H9 (cell line): ENCODE measurements around the gene GABRB1. TPM values are rescaled to one million over a fixed set of nuclear protein-coding genes. Genes with fewer than 3 reads are reported as not detected.

Source experiments
- DNase-seq: peaks from one replicate; pipeline ENCODE4 v3.0.0-alpha.2; 2017
- H2AFZ ChIP-seq: one replicate; pipeline ENCODE4 v1.6.1; 2013; ENCODE audit warnings: mild to moderate bottlenecking, low read length, control low read depth, moderate library complexity
- H2AK5ac ChIP-seq: 2 replicates; pipeline ENCODE4 v1.6.1; 2013; ENCODE audit warnings: low read length, control low read depth, mixed read lengths; ENCODE audit not compliant: insufficient read length
- H2BK120ac ChIP-seq: one replicate; pipeline ENCODE4 v1.6.1; 2013; ENCODE audit warnings: low read depth, mild to moderate bottlenecking, low read length, control low read depth, inconsistent platforms; ENCODE audit not compliant: poor library complexity, severe bottlenecking
- H2BK12ac ChIP-seq: 2 replicates; pipeline ENCODE4 v1.6.1; 2013; ENCODE audit warnings: low read length, control low read depth, mixed read lengths, low read depth; ENCODE audit not compliant: insufficient read length
- H2BK15ac ChIP-seq: 2 replicates; pipeline ENCODE4 v1.6.1; 2013; ENCODE audit warnings: low read depth, low read length, control low read depth
- H2BK20ac ChIP-seq: one replicate; pipeline ENCODE4 v1.6.1; 2013; ENCODE audit warnings: low read depth, mild to moderate bottlenecking, low read length, control low read depth, inconsistent platforms; ENCODE audit not compliant: poor library complexity, severe bottlenecking
- H2BK5ac ChIP-seq: 2 replicates; pipeline ENCODE4 v1.6.1; 2013; ENCODE audit warnings: low read length, control low read depth, mixed read lengths; ENCODE audit not compliant: insufficient read length
- H3K14ac ChIP-seq: 2 replicates; pipeline ENCODE4 v1.6.1; 2013; ENCODE audit warnings: low read length, control low read depth; ENCODE audit not compliant: insufficient read depth
- H3K18ac ChIP-seq: 2 replicates; pipeline ENCODE4 v1.6.1; 2013; ENCODE audit warnings: low read depth, mild to moderate bottlenecking, mixed read lengths, low read length, control low read depth; ENCODE audit not compliant: insufficient read length
- H3K23ac ChIP-seq: 2 replicates; pipeline ENCODE4 v1.6.1; 2013; ENCODE audit warnings: low read length, control low read depth, mixed read lengths, low read depth; ENCODE audit not compliant: insufficient read length
- H3K23me2 ChIP-seq: 2 replicates; pipeline ENCODE4 v1.6.1; 2013; ENCODE audit warnings: low read depth, mild to moderate bottlenecking, mixed read lengths, low read length, control low read depth; ENCODE audit not compliant: insufficient read length, poor library complexity, severe bottlenecking
- H3K27ac ChIP-seq: 2 replicates; pipeline ENCODE4 v1.5.1; 2013; ENCODE audit warnings: low read length, control low read depth, mixed read lengths, low read depth; ENCODE audit not compliant: insufficient read length
- H3K27me3 ChIP-seq: 2 replicates; pipeline ENCODE4 v1.6.1; 2013; ENCODE audit warnings: low read length, control low read depth, inconsistent platforms; ENCODE audit not compliant: insufficient read depth
- H3K4ac ChIP-seq: 2 replicates; pipeline ENCODE4 v1.6.1; 2013; ENCODE audit warnings: low read depth, mild to moderate bottlenecking, control low read depth, inconsistent platforms, low read length, moderate library complexity
- H3K4me1 ChIP-seq: 2 replicates; pipeline ENCODE4 v1.6.1; 2013; ENCODE audit warnings: low read length, control low read depth, inconsistent platforms; ENCODE audit not compliant: insufficient read depth
- H3K4me2 ChIP-seq: 2 replicates; pipeline ENCODE4 v1.6.1; 2013; ENCODE audit warnings: low read length, control low read depth, mixed read lengths; ENCODE audit not compliant: insufficient read length, insufficient read depth
- H3K56ac ChIP-seq: 2 replicates; pipeline ENCODE4 v1.6.1; 2013; ENCODE audit warnings: low read depth, mild to moderate bottlenecking, mixed read lengths, low read length, control low read depth; ENCODE audit not compliant: insufficient read length
- H3K79me1 ChIP-seq: 2 replicates; pipeline ENCODE4 v1.6.1; 2013; ENCODE audit warnings: low read depth, mild to moderate bottlenecking, moderate library complexity, low read length, control low read depth, inconsistent platforms; ENCODE audit not compliant: insufficient read depth, poor library complexity, severe bottlenecking
- H3K79me2 ChIP-seq: 2 replicates; pipeline ENCODE4 v1.6.1; 2013; ENCODE audit warnings: low read length, control low read depth, inconsistent platforms; ENCODE audit not compliant: insufficient read depth
- H3K9ac ChIP-seq: 2 replicates; pipeline ENCODE4 v1.6.1; 2013; ENCODE audit warnings: low read length, control low read depth, mixed read lengths; ENCODE audit not compliant: insufficient read length; ENCODE audit errors: extremely low read depth
- H3K9me3 ChIP-seq: one replicate; pipeline ENCODE4 v1.6.1; 2013; ENCODE audit warnings: low read depth, low read length, inconsistent platforms; ENCODE audit not compliant: control insufficient read depth
- H3T11ph ChIP-seq: one replicate; pipeline ENCODE4 v1.6.1; 2013; ENCODE audit warnings: mild to moderate bottlenecking, low read length, control low read depth, inconsistent platforms
- H4K20me1 ChIP-seq: one replicate; pipeline ENCODE4 v1.6.1; 2013; ENCODE audit not compliant: control insufficient read depth, insufficient read length, insufficient read depth
- H4K5ac ChIP-seq: 2 replicates; pipeline ENCODE4 v1.6.1; 2013; ENCODE audit warnings: low read depth, mild to moderate bottlenecking, mixed read lengths, low read length, control low read depth; ENCODE audit not compliant: insufficient read length
- H4K8ac ChIP-seq: replicated peaks from 2 replicates; pipeline ENCODE4 v1.6.1; 2013; ENCODE audit warnings: low read length, control low read depth, mixed read lengths, low read depth; ENCODE audit not compliant: insufficient read length
- H4K91ac ChIP-seq: 2 replicates; pipeline ENCODE4 v1.6.1; 2013; ENCODE audit warnings: low read depth, mild to moderate bottlenecking, moderate library complexity, mixed read lengths, low read length, control low read depth; ENCODE audit not compliant: insufficient read length
- H3K27ac Mint-ChIP-seq, 3 experiments: 2 replicates in 2 of 3; 3 replicates in 1 of 3; pipeline ENCODE4 v1.8.0; 2020 to 2021; ENCODE audit warnings: mixed read lengths in 3 of 3, mild to moderate bottlenecking in 1 of 3, moderate library complexity in 1 of 3
- H3K27me3 Mint-ChIP-seq: 2 replicates; pipeline ENCODE4 v1.8.0; 2021; ENCODE audit warnings: low read depth, mild to moderate bottlenecking, moderate library complexity, mixed read lengths
- H3K36me3 Mint-ChIP-seq, 3 experiments: 2 replicates in 2 of 3; 3 replicates in 1 of 3; pipeline ENCODE4 v1.8.0; 2020 to 2021; ENCODE audit warnings: low read depth in 3 of 3, mixed read lengths in 3 of 3; ENCODE audit not compliant: insufficient read depth in 1 of 3
- H3K4me1 Mint-ChIP-seq, 2 experiments: 2 replicates each; pipeline ENCODE4 v1.8.0; 2020; ENCODE audit warnings: mixed read lengths in 2 of 2
- H3K4me3 Mint-ChIP-seq, 2 experiments: 2 replicates in 1 of 2; 3 replicates in 1 of 2; pipeline ENCODE4 v1.8.0; 2020 to 2021; ENCODE audit warnings: mild to moderate bottlenecking in 2 of 2, mixed read lengths in 2 of 2, moderate library complexity in 1 of 2
- H3K9me3 Mint-ChIP-seq, 2 experiments: 2 replicates in 1 of 2; 3 replicates in 1 of 2; pipeline ENCODE4 v1.8.0; 2020; ENCODE audit warnings: mild to moderate bottlenecking in 2 of 2, mixed read lengths in 2 of 2, moderate library complexity in 1 of 2
- WGBS: extraction: QIAGEN DNeasy Blood & Tissue Kit; methylation state at CpG from one replicate; pipeline ENCODE4 v1.1.7; 2013; ENCODE audit warnings: missing lambda C conversion rate, low lambda C conversion rate, mixed read lengths; ENCODE audit not compliant: insufficient read length; ENCODE audit errors: extremely low coverage; 5-methylcytosine and 5-hydroxymethylcytosine counted together
- total RNA-seq: library from RNA; stranded (reverse); gene quantifications from 2 replicates; pipeline ENCODE4 v1.2.1, GENCODE V29; 2021
- TF ChIP-seq, protein P1 (sequence below): fragments of 200-600 bp; sonication (generic); conservative IDR thresholded peaks from 3 replicates; pipeline ENCODE4 v1.8.0; 2021; ENCODE audit warnings: antibody characterized with exemption, mild to moderate bottlenecking

Gene GABRB1
- total RNA-seq, 1 experiment from 2014 or later: 0.39 TPM

- no peak overlapping the region for H3K56ac ChIP-seq
- no peak overlapping the region for H2AK5ac ChIP-seq
- H3K18ac ChIP-seq: no peak overlapping the region
- Mint-ChIP-seq H3K27me3 (no peaks in the 10 kb centered on the region), H3K27ac (no peak overlapping the region), H3K36me3 (no peaks in the 10 kb centered on the region), H3K4me3 (no peak overlapping the region), H3K4me1 (no peaks in the 10 kb centered on the region), H3K9me3 (no peaks in the 10 kb centered on the region)
- no peaks in the 10 kb centered on the region for H3K79me2 ChIP-seq
- H3K4me2 ChIP-seq: no peak overlapping the region
- no peak overlapping the region for H3K23ac ChIP-seq
- no peaks in the 10 kb centered on the region for H3K9me3 ChIP-seq
- H4K5ac ChIP-seq: no peak overlapping the region
- H3K27me3 ChIP-seq: no peaks in the 10 kb centered on the region
- no peak overlapping the region for H3T11ph ChIP-seq
- no peak overlapping the region for H4K8ac ChIP-seq
- no peaks in the 10 kb centered on the region for H3K23me2 ChIP-seq
- TF ChIP-seq, protein P1, sequence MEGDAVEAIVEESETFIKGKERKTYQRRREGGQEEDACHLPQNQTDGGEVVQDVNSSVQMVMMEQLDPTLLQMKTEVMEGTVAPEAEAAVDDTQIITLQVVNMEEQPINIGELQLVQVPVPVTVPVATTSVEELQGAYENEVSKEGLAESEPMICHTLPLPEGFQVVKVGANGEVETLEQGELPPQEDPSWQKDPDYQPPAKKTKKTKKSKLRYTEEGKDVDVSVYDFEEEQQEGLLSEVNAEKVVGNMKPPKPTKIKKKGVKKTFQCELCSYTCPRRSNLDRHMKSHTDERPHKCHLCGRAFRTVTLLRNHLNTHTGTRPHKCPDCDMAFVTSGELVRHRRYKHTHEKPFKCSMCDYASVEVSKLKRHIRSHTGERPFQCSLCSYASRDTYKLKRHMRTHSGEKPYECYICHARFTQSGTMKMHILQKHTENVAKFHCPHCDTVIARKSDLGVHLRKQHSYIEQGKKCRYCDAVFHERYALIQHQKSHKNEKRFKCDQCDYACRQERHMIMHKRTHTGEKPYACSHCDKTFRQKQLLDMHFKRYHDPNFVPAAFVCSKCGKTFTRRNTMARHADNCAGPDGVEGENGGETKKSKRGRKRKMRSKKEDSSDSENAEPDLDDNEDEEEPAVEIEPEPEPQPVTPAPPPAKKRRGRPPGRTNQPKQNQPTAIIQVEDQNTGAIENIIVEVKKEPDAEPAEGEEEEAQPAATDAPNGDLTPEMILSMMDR: no peak
- no peak overlapping the region for H3K4ac ChIP-seq
- H3K4me1 ChIP-seq: no peaks in the 10 kb centered on the region
- H2AFZ ChIP-seq: no peak overlapping the region
- H3K79me1 ChIP-seq: no peaks in the 10 kb centered on the region
- H3K9ac ChIP-seq: no peak overlapping the region
- no peak overlapping the region for H2BK15ac ChIP-seq
- no peaks in the 10 kb centered on the region for H4K20me1 ChIP-seq
- H4K91ac ChIP-seq: no peak overlapping the region
- no peak overlapping the region for H3K27ac ChIP-seq
- DNase-seq: no peak
- no peak overlapping the region for H2BK120ac ChIP-seq
- no peak overlapping the region for H2BK5ac ChIP-seq
- no peak overlapping the region for H2BK20ac ChIP-seq
- no peak overlapping the region for H2BK12ac ChIP-seq
- no CpG with 5 or more reads among the region's 2 CpGs for WGBS
- H3K14ac ChIP-seq: no peak overlapping the region
These were observed 244.2 kb downstream of the GABRB1 start for GRCh38 chr4:47275595-47275994.
